A549 (cell line): ENCODE results near the gene RMND5B.

Source experiments
- BHLHE40 ChIP-seq: IDR thresholded peaks from 2 replicates; pipeline ENCODE4 v1.6.1; 2012; ENCODE audit warnings: low read depth, low read length, inconsistent platforms
- CBX8 ChIP-seq: fragments of 200-600 bp; sonication (generic); IDR thresholded peaks from 2 replicates; pipeline ENCODE4 v1.6.1; 2016
- CEBPB ChIP-seq, 2 experiments: fragments of >200 bp in 1 of 2; sonication (Bioruptor Twin) in 1 of 2; formaldehyde crosslinking in 1 of 2; IDR thresholded peaks; 2 replicates each; pipeline ENCODE4 v1.6.1; 2012 to 2016
- CTCF ChIP-seq: fragments of >200 bp; sonication (Bioruptor Twin); formaldehyde crosslinking; IDR thresholded peaks from 3 replicates; pipeline ENCODE4 v1.5.1; 2016
- EHMT2 ChIP-seq: fragments of 200-600 bp; sonication (generic); IDR thresholded peaks from 2 replicates; pipeline ENCODE4 v1.6.1; 2016; ENCODE audit warnings: antibody characterized with exemption, low read depth, mild to moderate bottlenecking, moderate library complexity
- ELK1 ChIP-seq: fragments of 150-350 bp; IDR thresholded peaks from 2 replicates; pipeline ENCODE4 v1.6.1; 2014; ENCODE audit warnings: low read depth, mild to moderate bottlenecking, low read length
- EP300 ChIP-seq, 2 experiments: fragments of >200 bp; sonication (Bioruptor Twin); formaldehyde crosslinking; IDR thresholded peaks; 2 replicates in 1 of 2; 3 replicates in 1 of 2; pipeline ENCODE4 v1.6.1; 2016 to 2017
- HOXA7 ChIP-seq: fragments of 250-450 bp; sonication (Bioruptor Pico); IDR thresholded peaks from 2 replicates; pipeline ENCODE4 v1.5.0; 2020; ENCODE audit warnings: mild to moderate bottlenecking, moderate library complexity
- JUN ChIP-seq, 2 experiments: fragments of >200 bp; sonication (Bioruptor Twin); formaldehyde crosslinking; IDR thresholded peaks; 2 replicates in 1 of 2; 3 replicates in 1 of 2; pipeline ENCODE4 v1.6.1; 2016 to 2017
- RAD21 ChIP-seq, 2 experiments: fragments of >200 bp in 1 of 2; sonication (Bioruptor Twin) in 1 of 2; formaldehyde crosslinking in 1 of 2; IDR thresholded peaks in 1 of 2; conservative IDR thresholded peaks in 1 of 2; 2 replicates in 1 of 2; 3 replicates in 1 of 2; pipeline ENCODE4 v1.6.1; 2012 to 2018; ENCODE audit warnings: inconsistent platforms in 1 of 2
- REST ChIP-seq: fragments of 200-600 bp; sonication (generic); IDR thresholded peaks from 2 replicates; pipeline ENCODE4 v1.6.1; 2016; ENCODE audit warnings: antibody characterized with exemption, mild to moderate bottlenecking, moderate library complexity
- TF ChIP-seq, protein P1 (sequence below): IDR thresholded peaks from 2 replicates; pipeline ENCODE4 v1.6.1; 2012
- TF ChIP-seq, protein P2 (sequence below): fragments of 450-650 bp; IDR thresholded peaks from 2 replicates; pipeline ENCODE4 v1.6.1; 2014; ENCODE audit warnings: antibody characterized with exemption

DNA sequence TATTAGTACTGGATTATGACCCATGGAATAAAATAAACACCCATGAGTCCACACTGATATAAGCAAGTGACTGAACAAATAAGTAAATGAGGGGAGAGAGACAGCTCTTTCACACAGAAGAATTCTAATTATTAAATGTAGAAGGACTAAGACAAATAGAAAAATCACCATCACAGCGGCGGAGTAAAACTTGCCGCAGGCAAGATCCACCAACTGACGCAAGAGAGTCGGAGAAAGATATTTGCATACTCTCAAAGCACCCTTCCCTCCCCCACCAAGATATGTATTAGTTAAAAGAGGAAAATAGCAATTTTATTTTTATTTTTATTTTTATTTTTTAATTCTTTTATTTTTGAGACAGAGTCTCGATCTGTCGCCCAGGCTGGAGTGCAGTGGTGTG, 32.1 kb upstream of the RMND5B start:
- TF ChIP-seq CTCF: no peak
- TF ChIP-seq, protein P1, sequence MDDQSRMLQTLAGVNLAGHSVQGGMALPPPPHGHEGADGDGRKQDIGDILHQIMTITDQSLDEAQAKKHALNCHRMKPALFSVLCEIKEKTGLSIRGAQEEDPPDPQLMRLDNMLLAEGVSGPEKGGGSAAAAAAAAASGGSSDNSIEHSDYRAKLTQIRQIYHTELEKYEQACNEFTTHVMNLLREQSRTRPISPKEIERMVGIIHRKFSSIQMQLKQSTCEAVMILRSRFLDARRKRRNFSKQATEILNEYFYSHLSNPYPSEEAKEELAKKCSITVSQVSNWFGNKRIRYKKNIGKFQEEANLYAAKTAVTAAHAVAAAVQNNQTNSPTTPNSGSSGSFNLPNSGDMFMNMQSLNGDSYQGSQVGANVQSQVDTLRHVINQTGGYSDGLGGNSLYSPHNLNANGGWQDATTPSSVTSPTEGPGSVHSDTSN: no peak
- TF ChIP-seq JUN (IDR thresholded peaks at IDR 0.05): no peak
- no peak for TF ChIP-seq EHMT2
- TF ChIP-seq, protein P2, sequence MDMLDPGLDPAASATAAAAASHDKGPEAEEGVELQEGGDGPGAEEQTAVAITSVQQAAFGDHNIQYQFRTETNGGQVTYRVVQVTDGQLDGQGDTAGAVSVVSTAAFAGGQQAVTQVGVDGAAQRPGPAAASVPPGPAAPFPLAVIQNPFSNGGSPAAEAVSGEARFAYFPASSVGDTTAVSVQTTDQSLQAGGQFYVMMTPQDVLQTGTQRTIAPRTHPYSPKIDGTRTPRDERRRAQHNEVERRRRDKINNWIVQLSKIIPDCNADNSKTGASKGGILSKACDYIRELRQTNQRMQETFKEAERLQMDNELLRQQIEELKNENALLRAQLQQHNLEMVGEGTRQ: no peak
- TF ChIP-seq CBX8: no peak
- TF ChIP-seq BHLHE40: no peak
- TF ChIP-seq RAD21 (conservative IDR thresholded peaks at IDR 0.05 in 1 of 2, IDR thresholded peaks at IDR 0.05 in 1 of 2): no peak
- no peak for TF ChIP-seq CEBPB (IDR thresholded peaks at IDR 0.05)
- no peak for TF ChIP-seq EP300 (IDR thresholded peaks at IDR 0.05)
- no peak for TF ChIP-seq HOXA7 (CRISPR knock-in tag)
- no peak for TF ChIP-seq REST
- TF ChIP-seq ELK1: no peak
